ENCODE measurements around the gene TPCN2.

The TPCN2 gene

DNA sequence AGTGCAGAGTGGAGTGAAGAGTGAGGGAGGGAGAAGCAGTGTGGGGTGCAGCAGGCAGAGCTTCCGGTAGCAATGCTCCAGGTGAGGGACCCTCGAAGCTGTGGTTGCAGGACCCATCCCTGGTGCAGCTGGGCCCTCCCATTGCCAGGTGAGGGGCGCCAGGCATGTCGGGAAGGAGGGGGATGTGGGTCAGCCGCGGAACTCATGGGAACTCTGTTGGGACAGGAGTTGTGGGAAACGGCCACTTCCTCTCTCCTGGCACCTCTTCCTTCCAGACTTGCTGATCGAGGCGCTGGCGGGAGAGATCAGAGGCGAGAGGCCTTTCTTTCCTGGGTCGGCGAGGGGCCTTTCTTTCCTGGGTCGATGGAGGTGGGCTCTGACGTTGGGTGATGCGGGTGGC lies 48.5 kb downstream of the TPCN2 start:
- DNase-seq: no peak

DNA sequence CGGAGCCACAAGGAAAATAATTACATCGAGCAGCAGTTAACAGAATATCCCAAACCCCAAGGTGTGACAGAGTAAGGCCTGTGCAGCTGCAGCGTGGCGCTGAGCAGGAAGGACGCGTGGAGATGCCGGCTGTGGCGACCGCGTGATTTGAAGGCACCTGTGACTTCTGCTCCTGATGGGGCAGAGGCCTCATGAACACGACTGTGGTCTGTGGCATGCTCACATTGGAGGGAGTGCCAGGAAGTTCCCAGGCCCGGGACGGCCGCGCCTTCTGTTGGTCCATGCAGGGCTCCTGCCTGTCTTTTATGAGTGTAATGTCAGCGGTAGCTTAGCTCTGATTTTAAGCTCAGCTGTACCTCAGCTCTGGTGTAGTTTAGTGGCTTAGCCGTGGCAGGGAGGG lies 50.4 kb downstream of the TPCN2 start:
- DNase-seq: no peak

DNA sequence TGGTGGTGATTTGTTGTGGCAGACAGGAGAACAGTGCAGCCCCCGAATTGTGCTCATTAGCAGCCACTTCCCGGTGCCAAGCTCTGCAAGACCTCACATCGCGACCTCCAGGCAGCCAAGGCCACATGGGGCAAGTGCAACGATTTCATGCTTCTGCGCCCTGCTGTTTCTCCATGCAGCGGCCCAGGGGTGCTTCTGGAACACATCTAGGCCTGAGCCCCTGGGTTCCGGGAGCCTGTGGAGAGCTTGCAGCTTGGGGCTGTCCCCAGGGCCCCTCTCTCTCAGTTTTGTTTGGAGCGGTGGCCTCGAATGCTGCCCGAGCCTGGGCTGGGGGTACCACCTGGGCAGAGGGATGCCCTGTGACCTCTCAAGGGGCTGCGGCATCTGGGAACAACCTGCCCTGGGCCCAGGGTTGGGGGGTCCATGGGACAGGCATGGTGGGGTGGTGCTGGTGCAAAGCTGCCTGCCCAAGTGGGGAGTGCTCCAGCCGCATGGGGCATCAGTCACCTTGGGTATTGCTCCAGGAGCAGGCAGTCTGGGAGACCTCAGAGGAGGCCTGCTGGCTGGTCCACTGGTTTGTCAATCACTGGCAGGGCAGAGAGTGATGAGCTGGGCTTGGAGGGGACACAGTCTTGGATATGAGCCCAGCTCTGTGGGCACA lies 51.9 kb downstream of the TPCN2 start:
- DNase-seq: no peak

DNA sequence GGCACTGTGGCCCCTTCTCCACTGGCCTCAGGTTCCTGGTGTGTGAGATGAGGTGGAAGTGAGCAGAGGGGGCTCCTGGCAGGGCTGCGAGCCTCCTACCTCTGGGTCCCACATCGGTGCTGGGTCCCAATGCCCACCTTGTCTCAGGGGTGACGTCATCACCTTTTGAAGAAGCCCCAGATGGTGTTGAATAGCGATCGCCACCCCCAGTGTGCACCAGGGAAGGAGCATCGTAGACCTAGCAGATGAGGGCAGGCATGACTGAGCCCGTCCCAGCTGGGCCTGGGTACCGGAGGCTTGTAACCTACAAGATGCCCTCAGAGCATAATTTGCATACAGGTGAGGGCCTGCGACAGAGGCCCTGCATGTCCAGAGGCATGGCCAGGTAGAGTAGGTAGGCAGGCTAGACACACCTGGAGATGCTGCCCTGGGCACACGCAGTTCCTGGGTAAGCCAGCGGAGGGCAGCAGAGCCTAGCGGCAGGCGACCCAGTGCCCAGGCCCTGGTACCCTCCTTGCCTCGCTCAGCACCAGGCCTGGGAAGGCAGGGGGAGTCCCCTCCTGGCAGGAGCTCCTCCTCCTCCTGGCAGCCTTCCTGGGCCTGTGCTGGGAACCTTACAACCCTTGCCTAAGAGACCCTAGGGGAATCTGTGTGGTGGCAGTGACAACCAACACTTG lies 52.5 kb downstream of the TPCN2 start:
- no peak for DNase-seq

DNA sequence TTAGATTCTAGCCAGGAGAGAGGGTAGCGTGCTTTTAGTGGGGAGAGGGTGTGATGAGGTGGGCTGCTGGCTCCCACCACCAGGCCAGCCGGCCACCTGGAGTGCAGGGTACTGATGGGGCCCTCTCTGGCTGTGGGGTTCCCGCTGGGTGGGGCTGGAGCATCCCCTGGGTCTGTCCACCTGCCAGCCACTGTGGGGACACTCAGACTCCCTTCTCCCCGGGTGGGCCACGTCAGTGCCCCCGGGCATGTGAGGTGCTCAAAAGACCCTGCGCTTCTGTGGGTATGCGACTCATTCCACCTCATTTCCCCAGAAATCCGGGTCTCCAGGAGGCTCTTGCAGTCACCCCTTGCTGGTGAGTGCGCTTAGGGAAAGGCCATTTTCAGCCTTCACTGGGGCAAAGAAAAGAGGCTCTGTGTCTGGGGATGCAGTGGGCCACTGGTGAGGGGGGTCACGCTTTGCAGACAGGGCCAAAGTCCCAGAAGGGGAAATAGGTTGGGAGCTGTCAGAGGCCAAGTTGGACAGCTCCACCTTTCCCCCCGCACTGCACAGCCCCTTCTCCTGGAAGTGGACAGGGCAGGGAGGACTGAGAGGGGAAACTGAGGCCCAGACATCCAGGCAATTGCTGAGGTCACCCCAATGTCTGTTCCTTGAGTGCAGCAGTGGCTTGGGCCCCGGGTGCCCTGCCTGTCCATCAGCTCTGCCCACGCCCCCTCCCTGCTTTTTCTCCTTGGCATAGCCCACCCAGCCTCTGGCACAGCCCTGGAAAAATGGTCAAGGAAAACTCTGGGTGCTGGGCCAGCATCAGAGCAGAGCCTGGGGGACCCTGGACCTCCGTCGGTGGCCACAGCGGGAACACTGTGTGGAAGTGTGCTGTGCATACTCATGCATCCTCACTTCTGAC lies 53.3 kb downstream of the TPCN2 start:
- no peak for DNase-seq

DNA sequence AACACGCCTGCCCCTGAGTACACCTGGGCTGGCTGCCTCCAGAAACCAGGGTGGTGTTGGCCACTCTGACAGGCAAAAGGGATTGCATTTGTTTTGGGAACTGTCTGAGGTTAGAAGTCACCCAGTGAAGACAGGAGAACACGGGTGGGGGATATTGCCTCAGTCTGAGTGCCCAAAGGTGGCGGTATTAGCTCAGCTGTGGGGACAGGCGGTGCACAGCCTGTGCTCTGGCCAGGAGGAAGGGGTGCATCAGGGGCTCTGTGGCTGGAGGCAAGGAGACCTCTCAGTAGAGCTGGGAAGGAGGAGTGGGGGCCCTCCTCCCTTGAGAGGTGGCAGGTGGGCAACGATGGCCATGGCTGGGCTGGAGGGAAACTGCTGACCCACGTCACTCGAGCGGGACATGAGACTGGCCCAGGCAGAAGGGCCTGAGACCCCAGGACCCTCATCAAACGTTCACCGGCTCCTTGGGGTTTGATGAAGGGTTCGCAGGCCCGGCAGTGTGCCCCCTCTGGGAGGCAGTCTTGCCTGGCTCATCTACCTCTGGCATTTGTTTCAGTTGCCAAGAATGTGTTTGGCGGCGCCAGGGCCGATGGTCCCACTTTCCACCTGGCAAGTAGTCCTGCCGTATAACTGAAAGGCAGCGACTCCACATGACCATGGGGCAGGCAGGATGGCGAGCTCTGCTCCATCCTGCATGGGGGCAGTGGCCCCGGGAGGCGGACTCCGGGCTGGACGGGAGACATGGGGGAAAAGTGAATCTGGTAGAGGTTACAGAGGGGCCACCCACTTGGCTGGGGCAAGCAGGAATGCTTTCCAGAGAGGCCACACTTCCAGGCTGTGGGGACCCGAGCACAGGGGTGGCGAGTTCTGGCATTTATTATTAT lies 54.2 kb downstream of the TPCN2 start:
- DNase-seq: no peak

DNA sequence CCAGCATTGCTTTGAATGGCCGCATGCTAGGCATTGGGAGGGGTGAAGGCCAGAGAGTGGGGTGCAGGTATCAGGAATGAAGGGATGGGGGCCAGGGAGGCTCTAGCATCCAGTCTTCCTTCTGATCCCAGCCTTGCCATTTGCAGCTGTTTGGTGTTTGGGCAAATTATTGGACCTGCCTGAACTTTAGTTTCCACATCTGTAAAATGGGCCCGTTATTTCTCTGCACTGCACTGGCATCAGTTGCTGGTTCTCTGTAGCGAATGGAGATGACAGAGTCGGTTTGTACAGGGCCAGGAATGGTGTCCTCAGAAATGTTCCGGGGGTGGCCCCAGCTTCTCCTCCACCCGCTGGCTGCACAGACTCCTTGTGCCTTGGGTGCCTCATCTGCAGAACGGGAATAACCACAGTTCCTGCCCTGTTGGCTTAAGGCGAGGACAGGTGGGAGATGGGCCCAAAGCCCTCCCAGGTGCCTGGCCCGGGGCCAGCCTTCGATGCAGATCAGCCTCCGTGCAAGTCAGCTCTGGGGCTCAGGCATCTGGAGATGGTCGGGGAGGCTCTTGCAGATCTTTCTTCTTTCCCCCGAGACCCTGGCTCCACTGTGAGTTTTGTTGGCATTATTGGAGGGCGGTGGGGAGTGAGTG lies 55.6 kb downstream of the TPCN2 start:
- no peak for DNase-seq

DNA sequence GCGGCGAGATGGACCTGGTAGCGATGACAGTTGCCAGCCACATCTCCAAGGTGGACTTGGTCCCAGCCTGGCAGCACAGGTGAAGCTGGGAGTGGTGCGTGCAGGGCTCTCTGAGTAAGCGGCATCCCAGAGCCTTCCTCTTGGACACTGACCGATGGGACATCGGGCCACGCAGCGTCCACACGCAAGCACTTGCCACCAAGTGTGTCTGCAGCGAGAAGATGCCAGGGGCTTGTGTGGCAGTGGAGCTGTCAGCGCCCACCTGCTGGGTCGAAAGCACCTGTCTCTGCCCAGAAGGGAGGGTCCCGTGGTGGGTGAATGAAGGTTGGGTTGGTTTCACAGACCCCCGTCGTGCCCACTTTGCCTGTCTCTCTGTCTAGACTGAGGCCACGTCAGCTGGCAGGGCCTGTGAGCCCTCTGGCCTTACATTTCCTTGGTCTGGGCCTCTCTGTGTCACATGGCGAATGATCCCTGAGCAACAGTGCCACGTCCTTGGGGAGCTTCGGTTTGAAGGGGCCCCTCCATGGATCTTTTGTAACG lies 56.2 kb downstream of the TPCN2 start:
- DNase-seq: no peak

DNA sequence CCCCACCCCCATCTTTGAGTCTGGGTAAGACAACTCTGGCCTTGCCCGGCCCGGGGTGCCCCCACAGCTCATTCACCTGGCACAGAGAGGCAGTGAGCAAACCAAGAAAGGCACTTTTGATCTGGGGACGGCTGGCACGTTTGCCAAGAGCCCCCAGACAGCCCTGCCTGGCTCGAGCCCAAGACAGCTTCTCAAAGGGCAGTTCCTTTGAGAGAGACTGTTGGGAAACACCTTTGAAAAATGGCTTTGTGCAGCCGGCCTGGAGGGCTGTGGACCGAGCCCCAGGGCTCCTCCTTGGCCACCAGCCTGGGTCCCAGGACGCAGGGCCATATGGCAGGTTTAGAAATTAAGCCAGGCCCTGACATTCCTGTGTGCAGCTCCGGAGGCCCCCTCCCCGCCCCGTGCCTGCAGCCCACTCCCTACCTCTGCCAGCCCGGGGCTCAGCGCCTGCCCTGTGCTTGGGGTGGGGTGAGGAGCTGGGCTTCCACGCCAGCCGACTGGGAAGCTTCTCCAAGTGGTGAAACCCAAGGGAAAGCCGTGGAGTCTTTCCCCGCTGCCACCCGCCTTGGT lies 56.8 kb downstream of the TPCN2 start:
- no peak for DNase-seq

DNA sequence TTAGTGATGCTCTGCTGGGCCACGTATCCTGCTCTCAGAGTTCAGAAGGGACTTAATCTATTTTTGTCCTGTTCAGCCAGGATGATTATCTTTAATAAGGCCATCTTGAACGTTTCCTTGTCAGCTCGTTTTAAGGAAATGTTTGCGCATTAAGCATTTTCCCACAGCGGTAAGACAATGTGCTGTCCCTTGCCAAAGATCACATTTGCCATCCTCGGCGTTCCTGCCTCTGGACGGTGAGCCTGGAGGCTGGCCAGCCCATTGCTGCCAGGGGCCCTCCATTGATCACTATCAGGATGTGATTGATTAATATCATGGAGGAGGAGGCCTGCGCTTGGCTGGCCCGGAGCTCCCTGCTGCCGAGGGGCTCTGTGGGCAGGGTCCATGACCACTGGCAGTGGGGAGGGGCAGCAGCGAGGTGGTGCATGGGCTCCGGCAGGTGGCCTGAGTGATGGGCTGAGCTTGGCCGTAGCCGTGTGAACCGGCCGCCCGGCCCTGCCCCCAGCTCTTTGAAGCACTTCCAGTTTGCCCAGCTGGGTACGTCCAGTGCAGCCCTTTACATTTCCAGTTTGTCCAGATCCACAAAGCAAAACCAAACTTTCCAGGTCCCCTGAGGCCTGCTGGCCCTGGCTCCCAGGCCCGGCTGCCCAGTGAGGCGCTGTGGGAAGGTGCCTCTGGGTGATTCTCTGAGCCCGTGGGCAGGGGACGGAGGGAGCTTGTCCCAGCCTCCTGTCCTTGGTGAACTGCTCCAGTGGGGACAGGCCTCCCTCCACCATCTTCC lies 57.5 kb downstream of the TPCN2 start:
- DNase-seq: no peak

DNA sequence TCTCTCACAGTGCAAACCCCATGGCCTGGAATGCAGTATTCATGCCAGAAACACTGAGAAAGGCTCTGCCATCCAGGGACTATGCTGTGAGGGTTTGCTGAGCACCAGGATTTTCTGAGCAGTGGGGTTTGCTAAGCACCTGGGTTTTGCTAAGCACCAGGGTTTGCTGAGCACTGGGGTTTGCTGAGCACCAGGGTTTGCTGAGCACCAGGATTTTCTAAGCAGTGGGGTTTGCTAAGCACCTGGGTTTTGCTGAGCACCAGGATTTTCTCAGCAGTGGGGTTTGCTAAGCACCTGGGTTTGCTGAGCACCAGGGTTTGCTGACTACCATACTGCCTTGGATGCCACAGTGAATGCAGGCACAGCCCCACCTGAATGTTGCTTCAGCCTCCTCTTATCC lies 58.7 kb downstream of the TPCN2 start:
- DNase-seq: no peak

DNA sequence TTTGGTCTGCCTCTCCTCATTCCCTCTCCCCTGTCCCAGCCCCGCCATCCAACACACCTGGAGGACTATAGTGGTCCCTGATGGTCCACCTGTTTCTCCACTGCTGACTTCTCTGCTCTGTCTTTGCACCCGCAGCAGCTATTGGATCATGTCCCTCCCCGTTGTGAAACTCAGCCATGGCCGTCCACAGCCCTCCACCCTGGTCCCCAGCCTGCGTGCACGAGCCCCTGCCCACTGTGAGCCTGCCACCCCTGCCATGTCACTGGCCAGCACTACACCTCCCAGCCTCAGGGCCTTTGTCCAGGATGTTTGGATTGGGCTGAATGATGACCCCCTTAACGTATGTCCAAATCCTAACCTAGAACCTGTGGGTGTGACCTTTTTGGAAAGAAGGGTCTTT lies 59.3 kb downstream of the TPCN2 start:
- DNase-seq: no peak

DNA sequence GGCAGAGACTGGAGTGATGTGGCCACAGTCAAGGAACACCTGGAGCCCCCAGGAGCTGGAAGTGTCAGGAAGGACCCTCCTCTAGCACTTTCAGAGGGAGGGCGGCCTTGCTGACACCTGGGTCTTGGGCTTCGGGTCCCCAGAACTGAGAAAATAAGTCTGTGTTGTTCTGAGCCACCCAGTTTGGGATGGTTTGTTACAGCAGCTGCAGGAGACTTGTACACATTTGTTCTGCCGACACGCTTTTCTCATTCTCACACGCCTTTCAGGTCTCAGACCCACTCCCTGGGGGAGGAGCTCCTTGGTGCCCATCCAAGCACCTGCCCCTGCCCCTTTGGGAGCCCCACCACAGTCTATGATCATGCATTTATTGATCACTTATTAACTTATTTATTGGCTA lies 59.8 kb downstream of the TPCN2 start:
- no peak for DNase-seq

DNA sequence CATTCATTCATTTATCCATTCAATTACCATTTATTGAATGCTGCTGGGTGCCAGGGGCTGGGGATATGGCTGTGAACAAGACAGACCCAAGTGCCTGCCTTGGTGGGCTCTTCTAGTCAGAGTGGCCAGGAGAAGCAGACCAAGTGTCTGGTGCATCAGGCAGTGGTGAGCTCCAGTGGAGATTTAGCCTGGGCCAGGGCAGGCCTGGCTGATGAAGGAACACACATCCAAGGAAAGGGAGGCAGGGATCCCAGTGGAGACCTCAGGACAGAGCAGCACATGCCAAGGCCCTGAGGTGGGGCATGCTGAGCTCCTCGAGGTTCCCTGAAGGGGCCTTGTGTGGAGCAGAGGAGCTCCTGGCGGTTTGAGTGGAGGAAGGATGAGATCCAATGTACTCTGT lies 60.4 kb downstream of the TPCN2 start:
- DNase-seq: no peak

DNA sequence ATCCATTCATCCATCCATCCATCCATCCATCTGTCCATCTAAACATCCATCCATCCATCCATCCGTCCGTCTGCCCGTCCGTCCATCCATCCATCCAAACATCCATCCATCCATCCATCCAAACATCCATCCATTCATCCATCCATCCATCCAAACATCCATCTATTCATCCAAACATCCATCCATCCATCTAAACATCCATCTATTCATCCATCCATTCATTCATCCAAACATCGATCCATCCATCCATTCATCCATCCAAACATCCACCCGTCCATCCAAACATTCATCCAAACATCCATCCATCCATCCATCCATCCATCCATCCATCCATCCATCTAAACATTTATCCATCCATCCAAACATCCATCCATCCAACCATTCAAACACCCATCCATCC lies 61.7 kb downstream of the TPCN2 start:
- no peak for DNase-seq

DNA sequence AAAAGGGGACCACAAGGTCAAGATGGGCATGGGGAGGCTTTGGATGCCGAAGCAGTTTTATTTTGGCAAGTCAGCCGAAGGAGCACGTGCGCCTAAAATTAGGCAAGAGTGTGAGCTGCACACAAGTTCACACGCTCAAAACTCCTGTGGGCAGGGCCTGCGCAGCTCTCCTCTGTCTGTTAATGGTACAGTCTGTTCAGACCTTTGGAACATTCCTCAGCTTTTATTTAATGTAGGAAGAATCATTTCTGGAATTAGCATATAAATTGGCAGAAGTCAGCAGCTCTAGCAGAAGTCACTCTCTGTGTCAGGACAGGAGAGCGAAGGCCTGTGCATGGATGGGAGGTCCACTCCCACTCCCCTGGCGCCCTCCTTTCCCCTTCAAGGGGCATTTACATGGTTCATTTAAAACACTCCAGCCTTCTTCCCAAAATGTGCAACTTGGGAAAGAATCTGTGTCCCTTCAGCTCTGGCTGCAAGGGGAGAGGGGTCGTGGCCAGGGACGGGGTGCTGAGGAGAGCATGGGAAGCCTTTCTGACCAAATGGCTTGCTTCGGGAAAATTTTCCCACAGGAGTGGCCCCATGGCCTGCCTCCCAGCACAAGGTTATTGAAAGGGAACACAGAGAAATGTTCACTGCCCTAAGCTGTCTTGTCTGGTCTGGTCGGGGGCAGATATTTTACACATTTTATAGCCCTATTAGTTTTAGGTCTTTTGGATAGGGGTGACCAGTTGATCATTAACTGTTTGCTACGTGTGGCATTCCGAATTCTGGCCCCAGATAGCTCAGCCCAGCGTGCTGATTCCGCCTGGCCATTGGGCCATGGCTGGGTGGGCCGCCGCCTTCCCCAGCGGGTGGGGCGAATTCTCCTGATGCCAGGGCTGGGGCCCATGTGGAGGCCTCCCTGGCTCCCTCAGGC lies 63.2 kb downstream of the TPCN2 start:
- no peak for DNase-seq

DNA sequence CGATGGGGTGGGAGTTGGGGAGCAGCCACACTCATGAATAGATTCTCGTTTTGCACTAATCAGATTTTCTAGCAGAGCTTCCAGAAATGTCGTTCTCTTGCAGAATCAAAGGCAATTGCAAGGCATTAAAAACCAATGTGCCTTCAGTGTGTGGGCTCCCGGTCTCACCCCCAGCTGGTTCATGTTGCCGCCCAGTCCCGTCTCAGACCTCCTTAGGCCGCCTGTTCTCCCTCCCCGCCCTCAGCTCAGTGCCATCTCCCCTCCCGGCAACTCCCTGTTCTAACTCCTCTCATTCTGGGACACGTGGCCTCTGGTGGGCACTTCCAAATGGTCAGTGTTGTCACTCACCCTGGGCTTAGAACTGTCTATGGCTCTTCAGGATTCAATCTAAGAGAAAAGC lies 64.5 kb downstream of the TPCN2 start:
- DNase-seq: no peak

DNA sequence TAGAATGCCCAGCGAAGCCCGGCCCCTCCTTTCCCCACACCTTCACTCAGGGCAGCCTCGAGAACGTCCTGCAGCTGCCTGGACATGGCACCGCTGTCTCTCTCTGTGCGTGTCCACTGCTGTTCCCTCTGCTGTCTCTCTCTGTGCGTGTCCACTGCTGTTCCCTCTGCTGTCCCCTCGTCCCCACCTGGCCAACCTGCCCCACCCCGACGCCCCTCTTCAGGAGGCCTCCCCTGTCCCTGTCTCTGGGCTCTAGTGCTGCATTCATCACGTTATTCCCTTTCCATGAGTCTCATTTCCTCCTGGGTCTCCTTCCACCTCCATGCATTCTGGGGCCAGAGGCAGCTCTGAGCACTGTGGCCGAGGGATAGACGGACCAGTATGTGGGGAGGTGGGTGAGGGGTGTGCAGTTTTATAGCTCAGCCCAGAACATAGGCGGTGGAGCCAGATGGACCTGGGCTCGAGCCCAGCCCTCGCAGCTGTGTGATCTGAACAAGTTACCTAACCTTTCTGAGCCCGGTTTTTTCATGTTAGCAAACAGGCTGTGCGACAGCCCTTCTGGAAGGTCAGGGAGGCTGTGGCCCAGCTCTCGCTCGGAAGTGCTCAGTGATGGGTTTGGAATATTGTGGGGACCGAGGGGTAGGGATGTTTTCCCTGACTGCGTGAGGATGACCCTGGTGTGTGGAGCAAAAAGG lies 65.1 kb downstream of the TPCN2 start:
- DNase-seq: no peak

DNA sequence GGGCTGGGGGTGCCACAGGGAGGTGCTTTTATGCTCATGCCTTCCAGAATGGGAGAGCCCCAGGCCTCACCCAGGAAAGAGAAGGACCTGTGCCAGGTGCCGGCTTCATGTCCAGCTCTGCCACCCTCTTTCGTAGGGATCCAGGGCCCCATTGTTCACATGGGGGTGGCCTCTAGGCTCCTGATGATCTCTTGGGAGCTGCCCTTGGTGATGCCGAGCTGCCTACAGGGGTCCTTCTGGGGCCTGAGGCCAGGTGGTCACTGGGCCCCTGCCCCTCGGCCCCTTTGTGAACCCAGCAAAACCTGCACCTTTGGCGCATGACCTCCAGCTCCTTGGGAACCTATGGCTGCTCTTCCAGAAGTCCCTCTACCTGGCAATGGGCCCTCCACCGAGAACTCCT lies 65.6 kb downstream of the TPCN2 start:
- DNase-seq: no peak
